GM13977 (cell line): Measurements from ENCODE around the gene RDM1.

Experiments
- DNase-seq: peaks from one replicate; pipeline ENCODE4 v3.0.0; 2012; ENCODE audit warnings: low spot score
- in situ Hi-C: fragments of 300-500 bp; cut with MboI; formaldehyde crosslinking; loops from one replicate; pipeline ENCODE4 v1.12.0; 2022; ENCODE audit warnings: low sequenced_read_pairs, low pct_unique_long_range_greater_than_20kb, mixed read lengths, inconsistent platforms; ENCODE audit not compliant: unreplicated experiment
- TF ChIP-seq, protein P1 (sequence below): IDR thresholded peaks from 2 replicates; pipeline ENCODE4 v1.5.1; 2012; ENCODE audit warnings: mild to moderate bottlenecking, control low read depth; ENCODE audit not compliant: insufficient read depth; ENCODE audit errors: extremely low read depth, missing control alignments

The RDM1 gene

DNA sequence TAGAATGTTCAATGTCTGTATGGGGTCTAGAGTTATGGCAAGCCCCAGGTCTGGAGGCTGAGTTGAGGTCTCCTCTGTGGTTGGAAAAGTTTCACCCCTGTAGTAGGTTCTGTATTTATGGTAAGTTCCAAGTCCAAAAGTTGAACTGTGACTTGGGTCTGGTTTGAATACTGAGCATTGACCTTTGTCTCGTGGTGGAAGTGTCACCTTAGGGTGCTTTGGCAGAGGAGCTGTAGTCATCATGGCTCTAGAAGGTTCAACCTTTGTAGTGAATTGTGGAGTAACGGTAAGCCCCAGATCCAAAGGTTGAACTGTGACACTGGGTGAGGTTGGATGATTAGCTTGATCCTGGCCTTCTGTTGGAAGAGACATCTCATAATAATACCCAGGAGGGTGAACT lies 17.6 kb downstream of the RDM1 start:
- DNase-seq = no peak
- TF ChIP-seq, protein P1, sequence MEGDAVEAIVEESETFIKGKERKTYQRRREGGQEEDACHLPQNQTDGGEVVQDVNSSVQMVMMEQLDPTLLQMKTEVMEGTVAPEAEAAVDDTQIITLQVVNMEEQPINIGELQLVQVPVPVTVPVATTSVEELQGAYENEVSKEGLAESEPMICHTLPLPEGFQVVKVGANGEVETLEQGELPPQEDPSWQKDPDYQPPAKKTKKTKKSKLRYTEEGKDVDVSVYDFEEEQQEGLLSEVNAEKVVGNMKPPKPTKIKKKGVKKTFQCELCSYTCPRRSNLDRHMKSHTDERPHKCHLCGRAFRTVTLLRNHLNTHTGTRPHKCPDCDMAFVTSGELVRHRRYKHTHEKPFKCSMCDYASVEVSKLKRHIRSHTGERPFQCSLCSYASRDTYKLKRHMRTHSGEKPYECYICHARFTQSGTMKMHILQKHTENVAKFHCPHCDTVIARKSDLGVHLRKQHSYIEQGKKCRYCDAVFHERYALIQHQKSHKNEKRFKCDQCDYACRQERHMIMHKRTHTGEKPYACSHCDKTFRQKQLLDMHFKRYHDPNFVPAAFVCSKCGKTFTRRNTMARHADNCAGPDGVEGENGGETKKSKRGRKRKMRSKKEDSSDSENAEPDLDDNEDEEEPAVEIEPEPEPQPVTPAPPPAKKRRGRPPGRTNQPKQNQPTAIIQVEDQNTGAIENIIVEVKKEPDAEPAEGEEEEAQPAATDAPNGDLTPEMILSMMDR = no peak
- in situ Hi-C loops = no loop called here

DNA sequence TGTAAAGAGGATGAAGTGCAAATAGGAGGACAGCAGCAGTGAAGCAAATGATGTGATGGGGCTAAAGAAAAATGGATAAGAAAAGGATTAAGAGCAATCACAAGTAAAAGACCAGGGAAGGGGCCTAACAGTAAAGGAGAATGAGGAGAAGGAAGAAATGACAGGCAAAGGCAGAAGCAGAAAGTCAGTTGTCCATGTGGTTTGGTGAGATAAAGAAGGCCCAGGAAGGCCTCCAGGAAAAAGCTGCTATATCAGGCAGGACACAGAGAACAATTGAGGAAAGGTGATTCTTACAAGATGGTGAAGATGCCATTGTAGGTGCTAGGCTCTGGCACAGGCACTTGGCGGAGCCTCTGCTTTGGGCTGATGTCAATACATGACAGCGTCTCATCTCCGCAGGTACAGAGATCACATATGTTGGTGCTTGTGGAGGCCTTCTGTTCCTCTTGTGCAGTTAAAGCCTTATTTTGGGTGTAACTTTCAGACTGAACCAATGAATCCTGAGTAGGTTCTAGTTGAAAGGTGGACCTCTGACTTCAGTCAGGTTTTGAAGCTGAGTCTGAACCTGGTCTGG lies 18.1 kb downstream of the RDM1 start:
- in situ Hi-C loops = no loop called here
- no peak for DNase-seq
- TF ChIP-seq, protein P1 = no peak

DNA sequence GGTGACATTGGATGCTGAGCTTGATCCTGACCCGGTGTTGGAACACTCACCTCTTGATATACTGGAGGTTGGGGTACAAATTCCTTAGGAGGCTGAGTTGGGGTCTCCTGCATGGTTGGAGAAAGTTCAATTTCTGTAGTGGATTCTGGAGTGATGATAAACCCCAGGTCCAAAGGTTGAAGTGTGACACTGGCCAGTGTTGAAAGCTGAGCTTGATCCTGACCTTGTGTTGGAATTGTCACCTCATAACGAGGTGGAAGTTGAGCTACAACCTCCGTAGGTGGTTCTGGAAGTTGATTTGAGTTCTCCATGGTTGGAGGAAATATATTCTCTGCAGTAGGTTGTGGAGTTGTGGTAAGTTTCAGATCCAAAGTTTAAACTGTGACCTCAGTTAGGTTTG lies 21.2 kb downstream of the RDM1 start:
- in situ Hi-C loops = no loop called here
- TF ChIP-seq, protein P1 = no peak
- DNase-seq = no peak

DNA sequence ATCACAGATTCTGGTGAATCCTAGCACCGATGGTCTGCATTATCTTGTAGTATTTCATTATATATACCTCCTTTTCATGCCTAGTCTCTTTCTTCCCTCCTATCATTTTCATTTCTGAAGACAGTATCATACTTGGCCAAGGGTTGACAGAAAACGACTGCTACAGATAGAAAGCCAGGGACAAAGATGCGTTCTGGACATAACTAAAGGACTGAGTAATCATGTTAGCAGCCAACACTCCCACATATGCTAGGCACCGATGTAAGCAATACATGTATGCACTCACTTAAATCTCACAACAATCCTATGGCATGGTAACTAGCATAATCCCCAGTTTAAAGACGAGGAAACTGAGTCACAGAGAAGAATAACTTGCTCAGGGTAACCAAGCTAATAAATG lies 22.9 kb downstream of the RDM1 start:
- no peak for DNase-seq
- in situ Hi-C loops = no loop called here
- TF ChIP-seq, protein P1 = no peak

DNA sequence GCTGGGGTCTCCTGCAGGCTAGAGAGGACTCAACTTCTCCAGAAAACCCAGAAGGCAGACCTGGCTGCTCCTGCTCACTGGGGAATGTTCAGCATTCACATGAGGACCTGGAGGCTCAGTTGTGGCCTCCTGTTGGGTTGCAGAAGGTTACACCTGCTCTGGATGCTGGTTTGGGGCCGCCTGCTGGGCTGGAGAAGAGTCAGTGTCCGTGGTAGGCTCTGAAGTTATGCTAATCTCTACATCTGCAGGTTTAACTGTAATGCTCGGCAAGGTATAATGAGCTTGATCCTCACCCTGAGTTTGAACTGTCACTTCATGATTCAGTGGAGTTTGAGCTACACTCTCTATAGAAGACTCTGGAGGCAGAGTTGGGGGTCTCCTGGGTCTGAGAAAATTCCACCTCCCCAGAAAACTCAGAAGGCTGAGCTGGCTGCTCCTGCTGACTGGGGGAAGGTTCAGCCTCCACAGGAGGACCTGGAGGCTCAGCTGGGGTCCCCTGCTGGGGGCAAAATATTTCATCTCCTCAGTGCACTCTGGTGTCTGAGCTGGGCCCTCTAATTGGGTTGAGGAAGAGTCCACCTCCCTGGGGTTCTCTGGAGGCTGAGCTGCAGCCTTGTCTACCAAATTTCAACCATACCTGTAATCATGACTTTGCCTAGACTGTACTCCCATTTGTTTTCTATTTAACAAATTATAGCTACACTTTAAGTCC lies 23.5 kb downstream of the RDM1 start:
- TF ChIP-seq, protein P1 = no peak
- DNase-seq = no peak
- in situ Hi-C loops = no loop called here

DNA sequence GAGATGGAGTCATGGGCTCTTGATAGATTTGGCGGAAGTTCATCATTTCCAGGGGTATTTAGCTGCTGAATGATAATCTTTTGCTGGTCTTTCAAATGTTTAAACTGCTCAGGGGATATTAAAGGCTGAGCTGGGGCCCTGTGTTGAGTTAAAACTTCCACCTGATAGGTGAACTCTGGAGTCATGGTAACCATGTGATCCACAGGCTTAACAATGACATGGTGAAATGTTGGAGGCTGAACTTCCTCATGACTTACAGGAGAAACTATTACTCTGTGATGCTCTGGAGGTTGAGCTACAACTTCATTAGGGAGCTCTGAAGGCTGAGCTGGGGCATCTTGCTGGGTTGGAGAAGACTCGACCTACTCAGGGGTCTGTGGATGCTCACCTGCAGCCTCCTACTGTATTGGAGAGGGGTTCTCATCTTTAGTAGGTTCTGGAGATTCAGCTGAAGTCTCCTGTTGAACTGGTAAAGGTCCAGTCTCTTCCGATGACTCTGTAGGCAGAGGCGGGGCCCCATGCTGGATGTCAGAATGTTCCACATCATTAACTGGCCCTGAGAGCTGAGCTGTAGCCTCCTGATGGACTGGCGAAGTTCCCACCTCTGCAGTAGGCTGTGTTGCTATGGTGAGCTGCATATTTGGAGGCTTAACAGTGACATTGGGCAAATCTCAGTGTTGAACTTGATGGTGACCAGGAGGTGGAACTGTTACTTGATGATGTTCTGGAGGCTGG lies 24.2 kb downstream of the RDM1 start:
- TF ChIP-seq, protein P1 = no peak
- no peak for DNase-seq
- in situ Hi-C loops = no loop called here
